HepG2 (cell line): ENCODE data around the gene SAMD10. TPM values are rescaled to one million over a fixed set of nuclear protein-coding genes. Genes with fewer than 3 reads are reported as not detected.

Source experiments
- ADNP ChIP-seq: sonication (generic); formaldehyde crosslinking; IDR thresholded peaks from 2 replicates; pipeline ENCODE4 v1.4.0; 2020; ENCODE audit warnings: missing genetic modification reagents
- HNRNPUL1 ChIP-seq: fragments of 200-400 bp; formaldehyde crosslinking; IDR thresholded peaks from 2 replicates; pipeline ENCODE4 v1.6.1; 2017; ENCODE audit warnings: low read depth, mild to moderate bottlenecking, low read length, moderate library complexity
- MAZ ChIP-seq, 2 experiments: sonication (generic) in 1 of 2; formaldehyde crosslinking in 1 of 2; IDR thresholded peaks; 2 replicates each; pipeline versions ENCODE4 v1.5.0 to v1.6.1; 2012 to 2020; ENCODE audit warnings: low read depth in 2 of 2, mild to moderate bottlenecking in 2 of 2, borderline replicate concordance in 1 of 2, improper control_type of control experiment in 1 of 2, low read length in 1 of 2, missing genetic modification reagents in 1 of 2, moderate library complexity in 1 of 2
- MTF2 ChIP-seq: sonication (generic); formaldehyde crosslinking; IDR thresholded peaks from 2 replicates; pipeline ENCODE4 v1.5.0; 2020; ENCODE audit warnings: missing genetic modification reagents, borderline replicate concordance
- PCBP1 ChIP-seq: fragments of 200-400 bp; formaldehyde crosslinking; IDR thresholded peaks from 2 replicates; pipeline ENCODE4 v1.6.1; 2017; ENCODE audit warnings: mild to moderate bottlenecking, low read depth, low read length, borderline replicate concordance
- ZNF331 ChIP-seq: sonication (generic); formaldehyde crosslinking; IDR thresholded peaks from 2 replicates; pipeline ENCODE4 v1.4.0; 2020; ENCODE audit warnings: missing genetic modification reagents
- ZNF83 ChIP-seq: sonication (generic); formaldehyde crosslinking; IDR thresholded peaks from 2 replicates; pipeline ENCODE4 v1.4.0; 2020; ENCODE audit warnings: missing genetic modification reagents, mild to moderate bottlenecking, borderline replicate concordance
- polyA plus RNA-seq, 8 experiments: library from polyadenylated mRNA; depleted of rRNA in 3 of 8; stranded (reverse) in 7 of 8; unstranded in 1 of 8; fragments of >200 nt; fragmentation: Illumina TruSeq in 4 of 8; extraction: Trizol in 4 of 8; gene quantifications; 2 replicates each; pipeline versions ENCODE4 v1.2.1 to v1.2.3, GENCODE V29; 2011 to 2016; ENCODE audit warnings: low read depth in 4 of 8, missing spikeins in 1 of 8, mixed read lengths in 1 of 8; ENCODE audit not compliant: insufficient read depth in 1 of 8
- total RNA-seq, 5 experiments: library from RNA; depleted of rRNA; stranded (reverse); fragments of >200 nt; fragmentation: Illumina TruSeq; extraction: Trizol; gene quantifications; 2 replicates each; pipeline ENCODE4 v1.2.3, GENCODE V29; 2016; ENCODE audit warnings: low read depth in 1 of 5
- TF ChIP-seq, protein P1 (sequence below): sonication (generic); formaldehyde crosslinking; IDR thresholded peaks from 2 replicates; pipeline ENCODE4 v1.4.0; 2020; ENCODE audit warnings: mild to moderate bottlenecking, missing genetic modification reagents
- TF ChIP-seq, protein P2 (sequence below): sonication (generic); formaldehyde crosslinking; IDR thresholded peaks from 2 replicates; pipeline ENCODE4 v1.9.0; 2021; ENCODE audit warnings: missing genetic modification reagents, borderline replicate concordance
- TF ChIP-seq, protein P3 (sequence below): sonication (generic); formaldehyde crosslinking; conservative IDR thresholded peaks from 2 replicates; pipeline ENCODE4 v1.4.0; 2020; ENCODE audit warnings: missing genetic modification reagents

SAMD10 gene
- total and polyA plus RNA-seq, 2 of the 13 experiments (the other 11 are each of a cell fraction or from before 2014, with no cell fraction given): 6.1 to 11.0 TPM

DNA sequence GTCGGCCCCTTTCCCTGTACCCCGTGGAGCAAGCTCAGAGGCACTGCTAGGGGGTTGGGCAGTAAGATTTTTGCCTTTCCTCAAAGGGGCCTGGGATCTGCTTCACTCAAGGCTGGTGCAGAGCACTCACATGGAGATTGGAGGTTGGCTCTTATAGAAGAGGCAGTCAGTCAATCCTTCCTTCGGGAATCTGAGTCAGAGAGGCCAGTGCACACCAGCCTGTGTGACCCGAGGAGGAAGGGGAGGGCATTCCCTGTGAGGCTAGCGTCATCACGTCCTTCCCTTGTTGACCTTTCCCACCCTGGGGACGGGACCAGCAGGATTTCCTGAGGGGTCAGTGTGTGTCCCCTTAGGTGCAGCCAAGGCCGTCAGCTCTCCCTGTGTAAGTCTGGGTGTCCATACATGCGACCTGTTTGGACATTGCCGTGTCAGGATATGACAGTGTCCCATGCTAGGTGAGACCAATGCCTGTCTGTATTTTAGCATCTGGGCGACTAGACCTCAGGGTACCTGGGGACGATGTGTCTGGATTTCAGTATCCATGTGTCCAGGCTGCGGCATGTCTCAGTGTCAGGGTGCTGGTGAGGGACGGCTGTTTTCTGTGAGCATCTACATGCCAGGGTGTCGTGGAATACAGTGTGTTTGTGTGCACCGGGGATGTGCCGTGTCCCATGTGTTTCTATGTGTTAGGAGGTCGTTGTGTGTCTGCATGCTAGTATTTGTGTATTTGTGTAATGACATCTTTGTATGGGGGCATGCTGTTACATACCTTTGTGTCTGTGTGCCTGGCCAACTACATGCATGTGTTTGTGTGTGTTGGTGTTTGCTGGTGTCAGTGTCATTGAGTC lies 6.9 kb downstream of the SAMD10 start (continued):
- no peak for TF ChIP-seq HNRNPUL1
- no peak for TF ChIP-seq PCBP1
- TF ChIP-seq ADNP (CRISPR knock-in tag): no peak
- no peak for TF ChIP-seq ZNF83
- TF ChIP-seq, protein P1, sequence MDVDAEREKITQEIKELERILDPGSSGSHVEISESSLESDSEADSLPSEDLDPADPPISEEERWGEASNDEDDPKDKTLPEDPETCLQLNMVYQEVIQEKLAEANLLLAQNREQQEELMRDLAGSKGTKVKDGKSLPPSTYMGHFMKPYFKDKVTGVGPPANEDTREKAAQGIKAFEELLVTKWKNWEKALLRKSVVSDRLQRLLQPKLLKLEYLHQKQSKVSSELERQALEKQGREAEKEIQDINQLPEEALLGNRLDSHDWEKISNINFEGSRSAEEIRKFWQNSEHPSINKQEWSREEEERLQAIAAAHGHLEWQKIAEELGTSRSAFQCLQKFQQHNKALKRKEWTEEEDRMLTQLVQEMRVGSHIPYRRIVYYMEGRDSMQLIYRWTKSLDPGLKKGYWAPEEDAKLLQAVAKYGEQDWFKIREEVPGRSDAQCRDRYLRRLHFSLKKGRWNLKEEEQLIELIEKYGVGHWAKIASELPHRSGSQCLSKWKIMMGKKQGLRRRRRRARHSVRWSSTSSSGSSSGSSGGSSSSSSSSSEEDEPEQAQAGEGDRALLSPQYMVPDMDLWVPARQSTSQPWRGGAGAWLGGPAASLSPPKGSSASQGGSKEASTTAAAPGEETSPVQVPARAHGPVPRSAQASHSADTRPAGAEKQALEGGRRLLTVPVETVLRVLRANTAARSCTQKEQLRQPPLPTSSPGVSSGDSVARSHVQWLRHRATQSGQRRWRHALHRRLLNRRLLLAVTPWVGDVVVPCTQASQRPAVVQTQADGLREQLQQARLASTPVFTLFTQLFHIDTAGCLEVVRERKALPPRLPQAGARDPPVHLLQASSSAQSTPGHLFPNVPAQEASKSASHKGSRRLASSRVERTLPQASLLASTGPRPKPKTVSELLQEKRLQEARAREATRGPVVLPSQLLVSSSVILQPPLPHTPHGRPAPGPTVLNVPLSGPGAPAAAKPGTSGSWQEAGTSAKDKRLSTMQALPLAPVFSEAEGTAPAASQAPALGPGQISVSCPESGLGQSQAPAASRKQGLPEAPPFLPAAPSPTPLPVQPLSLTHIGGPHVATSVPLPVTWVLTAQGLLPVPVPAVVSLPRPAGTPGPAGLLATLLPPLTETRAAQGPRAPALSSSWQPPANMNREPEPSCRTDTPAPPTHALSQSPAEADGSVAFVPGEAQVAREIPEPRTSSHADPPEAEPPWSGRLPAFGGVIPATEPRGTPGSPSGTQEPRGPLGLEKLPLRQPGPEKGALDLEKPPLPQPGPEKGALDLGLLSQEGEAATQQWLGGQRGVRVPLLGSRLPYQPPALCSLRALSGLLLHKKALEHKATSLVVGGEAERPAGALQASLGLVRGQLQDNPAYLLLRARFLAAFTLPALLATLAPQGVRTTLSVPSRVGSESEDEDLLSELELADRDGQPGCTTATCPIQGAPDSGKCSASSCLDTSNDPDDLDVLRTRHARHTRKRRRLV (CRISPR knock-in tag): no peak
- TF ChIP-seq MAZ (IDR thresholded peaks at IDR 0.05; ENCODE audit: borderline replicate concordance, low read depth, low read length): no peak
- TF ChIP-seq MAZ (CRISPR knock-in tag; IDR thresholded peaks at IDR 0.05; ENCODE audit: low read depth): 0 out of 2 replicates have a peak, but pooled peaks have one; percentile 43
- TF ChIP-seq, protein P2, sequence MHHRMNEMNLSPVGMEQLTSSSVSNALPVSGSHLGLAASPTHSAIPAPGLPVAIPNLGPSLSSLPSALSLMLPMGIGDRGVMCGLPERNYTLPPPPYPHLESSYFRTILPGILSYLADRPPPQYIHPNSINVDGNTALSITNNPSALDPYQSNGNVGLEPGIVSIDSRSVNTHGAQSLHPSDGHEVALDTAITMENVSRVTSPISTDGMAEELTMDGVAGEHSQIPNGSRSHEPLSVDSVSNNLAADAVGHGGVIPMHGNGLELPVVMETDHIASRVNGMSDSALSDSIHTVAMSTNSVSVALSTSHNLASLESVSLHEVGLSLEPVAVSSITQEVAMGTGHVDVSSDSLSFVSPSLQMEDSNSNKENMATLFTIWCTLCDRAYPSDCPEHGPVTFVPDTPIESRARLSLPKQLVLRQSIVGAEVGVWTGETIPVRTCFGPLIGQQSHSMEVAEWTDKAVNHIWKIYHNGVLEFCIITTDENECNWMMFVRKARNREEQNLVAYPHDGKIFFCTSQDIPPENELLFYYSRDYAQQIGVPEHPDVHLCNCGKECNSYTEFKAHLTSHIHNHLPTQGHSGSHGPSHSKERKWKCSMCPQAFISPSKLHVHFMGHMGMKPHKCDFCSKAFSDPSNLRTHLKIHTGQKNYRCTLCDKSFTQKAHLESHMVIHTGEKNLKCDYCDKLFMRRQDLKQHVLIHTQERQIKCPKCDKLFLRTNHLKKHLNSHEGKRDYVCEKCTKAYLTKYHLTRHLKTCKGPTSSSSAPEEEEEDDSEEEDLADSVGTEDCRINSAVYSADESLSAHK (CRISPR knock-in tag): no peak
- no peak for TF ChIP-seq MTF2 (CRISPR knock-in tag)
- 0 out of 2 replicates have a peak, but pooled peaks have one; percentile 21 for TF ChIP-seq ZNF331 (CRISPR knock-in tag)
- TF ChIP-seq, protein P3, sequence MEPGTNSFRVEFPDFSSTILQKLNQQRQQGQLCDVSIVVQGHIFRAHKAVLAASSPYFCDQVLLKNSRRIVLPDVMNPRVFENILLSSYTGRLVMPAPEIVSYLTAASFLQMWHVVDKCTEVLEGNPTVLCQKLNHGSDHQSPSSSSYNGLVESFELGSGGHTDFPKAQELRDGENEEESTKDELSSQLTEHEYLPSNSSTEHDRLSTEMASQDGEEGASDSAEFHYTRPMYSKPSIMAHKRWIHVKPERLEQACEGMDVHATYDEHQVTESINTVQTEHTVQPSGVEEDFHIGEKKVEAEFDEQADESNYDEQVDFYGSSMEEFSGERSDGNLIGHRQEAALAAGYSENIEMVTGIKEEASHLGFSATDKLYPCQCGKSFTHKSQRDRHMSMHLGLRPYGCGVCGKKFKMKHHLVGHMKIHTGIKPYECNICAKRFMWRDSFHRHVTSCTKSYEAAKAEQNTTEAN (CRISPR knock-in tag): no peak
- TF ChIP-seq, all 625 proteins: peak for 137
